MM.1S (cell line): ENCODE results near the gene CSF1R.

Experiments used
- CTCF ChIP-seq: fragments of 300-600 bp; sonication (generic); IDR thresholded peaks from 2 replicates; pipeline ENCODE4 v1.5.1; 2016; ENCODE audit warnings: antibody characterized with exemption, low read length, mixed read lengths
- EZH2 ChIP-seq: fragments of 300-600 bp; sonication (generic); optimal IDR thresholded peaks from 2 replicates; pipeline ENCODE3; 2017; ENCODE audit warnings: low read depth, mild to moderate bottlenecking, antibody characterized with exemption, low read length, mixed read lengths
- EZH2phosphoT487 ChIP-seq: fragments of 300-600 bp; sonication (generic); IDR thresholded peaks from 2 replicates; pipeline ENCODE4 v1.6.1; 2018; ENCODE audit warnings: antibody characterized with exemption, low read length

- TF ChIP-seq EZH2 (no peak), CTCF (no peak), EZH2phosphoT487 (no peak)
Measured at GRCh38 chr5:150066901-150067396, 19.4 kb downstream of the CSF1R start.
